BJ (cell line): Measurements from ENCODE around the gene AP3D1. TPM values are rescaled to one million over a fixed set of nuclear protein-coding genes. Genes with fewer than 3 reads are reported as not detected.

Experiments used
- CTCF ChIA-PET: fragments of 350-600 bp; formaldehyde crosslinking; extraction: SDS; loops from one replicate; lab custom pipeline; 2021; ENCODE audit warnings: antibody characterized with exemption, inconsistent platforms; lab: Yijun Ruan, JAX
- POLR2A ChIA-PET: fragments of 300-600 bp; sonication (Branson Sonifier 250); formaldehyde crosslinking; extraction: SDS; loops from one replicate; lab custom pipeline; 2021; ENCODE audit warnings: antibody characterized with exemption; lab: Charles Lee
- DNase-seq: peaks from one replicate; pipeline ENCODE4 v3.0.0-alpha.2; 2011; ENCODE audit warnings: low read depth
- H3K27me3 ChIP-seq: 2 replicates; pipeline ENCODE4 v1.6.0; 2011; ENCODE audit warnings: low read length; ENCODE audit not compliant: control insufficient read depth, insufficient read depth
- H3K36me3 ChIP-seq: 2 replicates; pipeline ENCODE4 v1.5.1; 2011; ENCODE audit warnings: low read length; ENCODE audit not compliant: control insufficient read depth, insufficient read depth
- H3K4me3 ChIP-seq: 2 replicates; pipeline ENCODE4 v1.5.1; 2011; ENCODE audit warnings: low read depth, mild to moderate bottlenecking, control low read depth, low read length
- CTCF ChIP-seq: IDR thresholded peaks from 2 replicates; pipeline ENCODE4 v1.5.1; 2011; ENCODE audit warnings: low read depth, mild to moderate bottlenecking, control low read depth, inconsistent platforms, low read length, moderate library complexity; ENCODE audit not compliant: insufficient read depth
- polyA plus RNA-seq: library from polyadenylated mRNA; depleted of rRNA; stranded (reverse); fragments of >200 nt; gene quantifications from 2 replicates; pipeline ENCODE4 v1.2.3, GENCODE V29; 2011

AP3D1 gene
- polyA plus RNA-seq, 1 experiment, result 122 TPM

- DNase-seq, result no peak
- Histone ChIP-seq H3K27me3 (no peaks in the 10 kb centered on the region), H3K4me3 (no peak overlapping the region), H3K36me3 (peaks cover 30% of the 10 kb centered on the region)
- CTCF ChIA-PET, result no interaction called here
- no peak for TF ChIP-seq CTCF
- POLR2A ChIA-PET, result no interaction called here
Measured at GRCh38 chr19:2079865-2080301, 71.5 kb downstream of the AP3D1 start.

- DNase-seq, result no peak
- Histone ChIP-seq H3K4me3 (no peak overlapping the region), H3K27me3 (no peaks in the 10 kb centered on the region), H3K36me3 (peaks cover 29% of the 10 kb centered on the region)
- TF ChIP-seq CTCF, result no peak
- ChIA-PET CTCF (no interaction called here), POLR2A (no interaction called here)
Measured at GRCh38 chr19:2079076-2079864, 72.1 kb downstream of the AP3D1 start.

DNA sequence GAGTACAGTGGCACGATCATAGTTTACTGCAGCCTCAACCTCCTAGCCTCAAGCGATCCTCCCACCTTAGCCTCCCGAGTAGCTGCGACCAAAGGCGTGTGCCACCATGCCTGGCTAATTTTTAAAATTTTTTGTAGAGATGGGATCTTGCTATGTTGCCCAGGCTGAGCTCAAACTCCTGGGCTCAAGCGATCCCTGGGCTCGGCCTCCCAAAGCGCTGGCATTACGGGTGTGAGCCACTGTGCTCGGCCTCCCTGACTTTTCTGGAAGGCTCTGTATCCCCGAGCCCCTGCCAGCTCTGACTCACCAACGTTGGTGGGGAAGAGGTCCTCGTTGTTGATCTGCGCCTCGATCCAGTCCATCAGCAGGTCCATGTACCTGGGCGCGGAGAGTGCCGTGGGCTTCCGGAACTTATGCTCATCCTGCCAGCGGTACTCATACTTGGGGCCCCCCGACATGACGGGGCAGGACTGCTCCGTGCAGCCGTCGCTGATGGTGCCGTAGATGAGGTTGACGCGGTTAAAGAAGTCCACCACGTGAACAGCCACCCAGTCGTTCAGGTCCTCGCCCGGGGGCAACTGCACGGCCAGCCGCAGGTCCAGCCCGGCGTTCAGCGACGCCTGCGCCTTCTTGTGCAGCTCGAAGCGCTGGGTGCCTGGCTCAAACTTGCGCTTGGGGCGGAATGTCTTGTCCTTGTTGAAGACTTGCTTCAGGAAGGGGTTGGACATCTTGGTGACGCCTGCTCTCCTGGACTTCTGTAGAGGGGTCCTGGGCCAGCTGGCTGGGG is 73.3 kb downstream of the AP3D1 start:
- Histone ChIP-seq H3K27me3 (no peaks in the 10 kb centered on the region), H3K36me3 (peaks cover 27% of the 10 kb centered on the region), H3K4me3 (no peak overlapping the region)
- no peak for DNase-seq
- POLR2A ChIA-PET, result no interaction called here
- TF ChIP-seq CTCF, result no peak
- CTCF ChIA-PET, result no interaction called here

- CTCF ChIA-PET, result no interaction called here
- H3K36me3 ChIP-seq, result peaks cover 33% of the 10 kb centered on the region
- H3K4me3 ChIP-seq, result no peak overlapping the region
- POLR2A ChIA-PET, result no interaction called here
- no peak for DNase-seq
- TF ChIP-seq CTCF, result no peak
- no peaks in the 10 kb centered on the region for H3K27me3 ChIP-seq
Measured at GRCh38 chr19:2077398-2077797, 74.0 kb downstream of the AP3D1 start.

DNA sequence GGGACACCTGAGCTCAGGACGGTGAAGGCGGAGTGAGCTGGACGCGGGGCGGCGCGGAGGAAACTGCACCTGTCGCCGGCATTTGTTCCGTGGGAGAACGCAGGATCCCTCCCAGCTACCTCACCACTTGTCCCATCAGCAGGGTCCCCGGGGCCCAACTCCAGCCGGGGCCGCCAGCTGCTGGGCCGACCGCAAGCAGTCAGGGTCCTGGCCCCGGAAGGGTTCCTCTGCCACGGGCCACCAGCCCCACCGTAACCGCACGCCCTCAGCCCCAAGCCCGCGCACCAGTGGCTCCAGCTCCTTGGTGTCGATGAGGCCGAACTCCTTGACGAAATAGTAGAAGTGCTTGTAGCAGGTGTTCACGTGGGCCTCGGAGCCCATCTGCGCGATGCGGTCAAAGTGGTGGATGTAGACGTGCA is 74.8 kb downstream of the AP3D1 start:
- ChIA-PET POLR2A (no interaction called here), CTCF (interaction anchor here (0.8 kb wide), 1 partner anchor 147 kb away, joined by 3 read pairs; no protein-coding TSS in a partner anchor)
- DNase-seq, result no peak
- H3K4me3 ChIP-seq, result no peak overlapping the region
- TF ChIP-seq CTCF, result no peak
- H3K36me3 ChIP-seq, result peaks cover 34% of the 10 kb centered on the region
- H3K27me3 ChIP-seq, result no peaks in the 10 kb centered on the region
